Panc1 (cell line): ENCODE measurements around the gene LAMP1. TPM values are rescaled to one million over a fixed set of nuclear protein-coding genes. Genes with fewer than 3 reads are reported as not detected.

Source experiments
- ATAC-seq: fragments of 200-7000 bp; cut with Tn5 transposase; 2 replicates; pipeline ENCODE4 v1.9.1; 2020; ENCODE audit warnings: mild to moderate bottlenecking, moderate library complexity
- BruUV-seq: library from RNA; stranded (reverse); fragments of 400-500 nt; replicated peaks from 2 replicates; lab custom pipeline; 2021; lab: Mats Ljungman, UMichigan
- CTCF ChIA-PET: fragments of 300-600 bp; sonication (Branson Sonifier 250); formaldehyde crosslinking; loops from one replicate; lab custom pipeline; 2022; ENCODE audit warnings: antibody characterized with exemption; lab: Charles Lee
- POLR2A ChIA-PET: fragments of 300-600 bp; sonication (Branson Sonifier 250); formaldehyde crosslinking; loops from one replicate; lab custom pipeline; 2022; ENCODE audit warnings: antibody characterized with exemption; lab: Charles Lee
- DNase-seq: peaks from one replicate; pipeline ENCODE4 v3.0.0-alpha.2; 2010; ENCODE audit warnings: low read depth, low spot score
- H3K27ac ChIP-seq: 2 replicates; pipeline ENCODE4 v1.5.1; 2011; ENCODE audit warnings: mild to moderate bottlenecking, low read length, inconsistent platforms
- H3K27me3 ChIP-seq: fragments of 200-500 bp; sonication (Bioruptor generic); 2 replicates; pipeline ENCODE4 v1.6.0; 2014; ENCODE audit warnings: low read length, inconsistent platforms; ENCODE audit not compliant: control insufficient read depth, insufficient read depth
- H3K36me3 ChIP-seq: fragments of 200-500 bp; sonication (Bioruptor generic); 2 replicates; pipeline ENCODE4 v1.5.1; 2014; ENCODE audit warnings: inconsistent platforms, mild to moderate bottlenecking, low read length, moderate library complexity; ENCODE audit not compliant: control insufficient read depth, insufficient read depth
- H3K4me1 ChIP-seq: 2 replicates; pipeline ENCODE4 v1.5.1; 2011; ENCODE audit warnings: inconsistent platforms, mild to moderate bottlenecking, low read length, moderate library complexity; ENCODE audit not compliant: control insufficient read depth, insufficient read depth
- H3K4me3 ChIP-seq, 2 experiments: 2 replicates each; pipeline ENCODE4 v1.5.1; 2011 to 2012; ENCODE audit warnings: low read depth in 2 of 2, low read length in 2 of 2, mild to moderate bottlenecking in 2 of 2, inconsistent platforms in 1 of 2, moderate library complexity in 1 of 2
- H3K9me3 ChIP-seq: fragments of 200-500 bp; sonication (Bioruptor generic); 2 replicates; pipeline ENCODE4 v1.5.1; 2014; ENCODE audit warnings: low read depth, mild to moderate bottlenecking, inconsistent platforms, low read length, moderate library complexity; ENCODE audit not compliant: control insufficient read depth, insufficient read depth
- CTCF ChIP-seq: fragments of 450-650 bp; IDR thresholded peaks from 2 replicates; pipeline ENCODE4 v1.5.1; 2017; ENCODE audit warnings: mild to moderate bottlenecking
- POLR2AphosphoS5 ChIP-seq: IDR thresholded peaks from 2 replicates; pipeline ENCODE4 v1.6.1; 2012; ENCODE audit warnings: mild to moderate bottlenecking, low read depth, low read length, moderate library complexity
- REST ChIP-seq, 2 experiments: IDR thresholded peaks; 2 replicates each; pipeline ENCODE4 v1.6.1; 2011 to 2012; ENCODE audit warnings: low read depth in 2 of 2, control low read depth in 1 of 2, low read length in 1 of 2, mild to moderate bottlenecking in 1 of 2, moderate library complexity in 1 of 2; ENCODE audit not compliant: insufficient read depth in 1 of 2
- SIN3A ChIP-seq: IDR thresholded peaks from 2 replicates; pipeline ENCODE4 v1.6.1; 2012; ENCODE audit warnings: low read depth, mild to moderate bottlenecking, low read length, moderate library complexity, borderline replicate concordance; ENCODE audit not compliant: insufficient read depth
- TCF7L2 ChIP-seq: IDR thresholded peaks from 2 replicates; pipeline ENCODE4 v1.6.1; 2011; ENCODE audit warnings: mild to moderate bottlenecking, low read depth, low read length, inconsistent platforms
- in situ Hi-C: cut with HindIII; loops from 2 replicates; pipeline ENCODE4 v1.10.0; 2016; ENCODE audit warnings: low sequenced_read_pairs, low pct_unique_long_range_greater_than_20kb
- intact Hi-C: fragments of 100-400 bp; cut with micrococcal nuclease; formaldehyde crosslinking; loops from one replicate; pipeline ENCODE4 v1.10.0; 2022; ENCODE audit not compliant: unreplicated experiment
- total RNA-seq: library from RNA; stranded (reverse); gene quantifications from one replicate; pipeline ENCODE4 v1.2.1, GENCODE V29; 2021; ENCODE audit not compliant: unreplicated experiment

Gene LAMP1
- total RNA-seq, 1 experiment from 2014 or later, result 212 TPM

GRCh38 chr13:113358653-113359190 lies 61.7 kb downstream of the LAMP1 start:
- in situ Hi-C loops (no loop called here), intact Hi-C loops (no loop called here)
- H3K4me3 ChIP-seq, result no peak overlapping the region
- H3K36me3 ChIP-seq, result no peaks in the 10 kb centered on the region; the same call in 1 of the 2 replicates
- DNase-seq, result no peak
- BruUV-seq, result no TSS peak
- H3K4me1 ChIP-seq, result no peaks in the 10 kb centered on the region
- CTCF ChIA-PET, result no interaction called here
- no peak for TF ChIP-seq TCF7L2
- no peak for TF ChIP-seq POLR2AphosphoS5
- TF ChIP-seq REST (IDR thresholded peaks at IDR 0.05; ENCODE audit: insufficient read depth in 1 of 2, low read depth in 2 of 2, low read length in 1 of 2), result no peak
- no peak for TF ChIP-seq SIN3A
- TF ChIP-seq CTCF, result no peak
- no peak overlapping the region for H3K27ac ChIP-seq
- H3K9me3 ChIP-seq, result no peaks in the 10 kb centered on the region
- POLR2A ChIA-PET, result no interaction called here
- ATAC-seq, result no peak
- no peaks in the 10 kb centered on the region for H3K27me3 ChIP-seq

GRCh38 chr13:113359571-113359970 lies 62.5 kb downstream of the LAMP1 start:
- no peaks in the 10 kb centered on the region for H3K4me1 ChIP-seq
- ChIA-PET CTCF (no interaction called here), POLR2A (no interaction called here)
- H3K9me3 ChIP-seq, result no peaks in the 10 kb centered on the region
- no TSS peak for BruUV-seq
- H3K4me3 ChIP-seq, result no peak overlapping the region
- in situ Hi-C loops (no loop called here), intact Hi-C loops (no loop called here)
- DNase-seq (no peak), ATAC-seq (no peak)
- H3K27ac ChIP-seq, result no peak overlapping the region
- no peaks in the 10 kb centered on the region; the same call in 1 of the 2 replicates for H3K36me3 ChIP-seq
- no peak for TF ChIP-seq CTCF
- no peak for TF ChIP-seq POLR2AphosphoS5
- no peak for TF ChIP-seq TCF7L2
- no peak for TF ChIP-seq SIN3A
- TF ChIP-seq REST (IDR thresholded peaks at IDR 0.05; ENCODE audit: insufficient read depth in 1 of 2, low read depth in 2 of 2, low read length in 1 of 2), result no peak
- no peaks in the 10 kb centered on the region for H3K27me3 ChIP-seq
